ENCODE results near the gene LRPAP1.
"Not testable (repeated sequence)": the region's sequence is repeated elsewhere in the genome, so short reads cannot be mapped to it uniquely, and the experiment has no call there.

Gene LRPAP1

DNA sequence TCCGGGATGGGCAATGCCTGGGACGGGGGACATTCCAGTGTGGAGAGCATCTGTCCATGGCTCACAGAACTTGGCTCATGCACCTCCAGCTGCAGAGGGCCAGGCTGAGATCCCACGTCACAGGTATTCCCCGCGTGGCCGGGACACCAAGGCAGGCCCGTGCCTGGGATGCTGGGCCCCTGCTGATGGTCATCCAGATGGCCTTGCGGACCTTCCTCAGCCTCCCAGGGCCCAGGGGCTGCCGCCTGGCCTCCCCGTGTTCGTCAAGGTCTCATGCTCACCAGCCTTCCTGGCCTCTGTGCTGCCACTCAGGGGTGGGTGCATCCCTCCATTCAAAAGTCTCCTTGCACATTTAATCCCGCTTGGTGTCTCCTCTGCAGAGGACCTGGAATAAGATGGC is 40.9 kb upstream of the LRPAP1 start:
- DNase-seq (ENCODE audit: extremely low read depth, insufficient read length), result no peak
- Histone ChIP-seq H3K36me3 (ENCODE audit: control insufficient read depth, insufficient read depth, low read length) (no peaks in the 10 kb centered on the region), H3K4me3 (replicated peaks; ENCODE audit: low read depth, low read length) (no peak overlapping the region), H3K27me3 (replicated peaks; ENCODE audit: control insufficient read depth, insufficient read depth, low read length) (no peaks in the 10 kb centered on the region)
- TF ChIP-seq, protein P1, sequence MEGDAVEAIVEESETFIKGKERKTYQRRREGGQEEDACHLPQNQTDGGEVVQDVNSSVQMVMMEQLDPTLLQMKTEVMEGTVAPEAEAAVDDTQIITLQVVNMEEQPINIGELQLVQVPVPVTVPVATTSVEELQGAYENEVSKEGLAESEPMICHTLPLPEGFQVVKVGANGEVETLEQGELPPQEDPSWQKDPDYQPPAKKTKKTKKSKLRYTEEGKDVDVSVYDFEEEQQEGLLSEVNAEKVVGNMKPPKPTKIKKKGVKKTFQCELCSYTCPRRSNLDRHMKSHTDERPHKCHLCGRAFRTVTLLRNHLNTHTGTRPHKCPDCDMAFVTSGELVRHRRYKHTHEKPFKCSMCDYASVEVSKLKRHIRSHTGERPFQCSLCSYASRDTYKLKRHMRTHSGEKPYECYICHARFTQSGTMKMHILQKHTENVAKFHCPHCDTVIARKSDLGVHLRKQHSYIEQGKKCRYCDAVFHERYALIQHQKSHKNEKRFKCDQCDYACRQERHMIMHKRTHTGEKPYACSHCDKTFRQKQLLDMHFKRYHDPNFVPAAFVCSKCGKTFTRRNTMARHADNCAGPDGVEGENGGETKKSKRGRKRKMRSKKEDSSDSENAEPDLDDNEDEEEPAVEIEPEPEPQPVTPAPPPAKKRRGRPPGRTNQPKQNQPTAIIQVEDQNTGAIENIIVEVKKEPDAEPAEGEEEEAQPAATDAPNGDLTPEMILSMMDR (IDR thresholded peaks at IDR 0.05; ENCODE audit: insufficient read depth, low read length, poor library complexity, severe bottlenecking), result no peak

DNA sequence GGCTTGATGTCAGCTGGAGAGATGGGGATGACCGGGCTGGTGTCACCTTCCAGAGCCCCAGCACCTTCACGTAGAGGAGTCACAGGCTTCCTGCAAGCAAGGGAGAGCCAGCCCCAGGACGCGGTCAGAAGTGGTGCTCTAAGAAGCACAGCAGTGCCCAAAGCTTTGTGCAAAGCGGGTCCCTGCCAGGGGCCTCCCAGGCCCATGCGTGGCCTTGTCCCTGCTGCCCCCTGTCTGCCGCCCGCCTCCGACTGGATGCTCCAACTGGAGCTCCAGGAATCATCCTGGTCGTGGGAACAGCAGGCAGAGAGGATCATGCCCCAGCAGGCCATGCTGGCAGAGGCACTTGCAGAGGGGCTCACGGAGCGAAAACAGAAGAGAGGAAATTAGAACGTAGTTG is 40.1 kb upstream of the LRPAP1 start:
- no peak for DNase-seq (ENCODE audit: extremely low read depth, insufficient read length)
- Histone ChIP-seq H3K27me3 (replicated peaks; ENCODE audit: control insufficient read depth, insufficient read depth, low read length) (no peaks in the 10 kb centered on the region), H3K36me3 (ENCODE audit: control insufficient read depth, insufficient read depth, low read length) (no peaks in the 10 kb centered on the region), H3K4me3 (replicated peaks; ENCODE audit: low read depth, low read length) (no peak overlapping the region)
- TF ChIP-seq, protein P1 (IDR thresholded peaks at IDR 0.05; ENCODE audit: insufficient read depth, low read length, poor library complexity, severe bottlenecking), result no peak

DNA sequence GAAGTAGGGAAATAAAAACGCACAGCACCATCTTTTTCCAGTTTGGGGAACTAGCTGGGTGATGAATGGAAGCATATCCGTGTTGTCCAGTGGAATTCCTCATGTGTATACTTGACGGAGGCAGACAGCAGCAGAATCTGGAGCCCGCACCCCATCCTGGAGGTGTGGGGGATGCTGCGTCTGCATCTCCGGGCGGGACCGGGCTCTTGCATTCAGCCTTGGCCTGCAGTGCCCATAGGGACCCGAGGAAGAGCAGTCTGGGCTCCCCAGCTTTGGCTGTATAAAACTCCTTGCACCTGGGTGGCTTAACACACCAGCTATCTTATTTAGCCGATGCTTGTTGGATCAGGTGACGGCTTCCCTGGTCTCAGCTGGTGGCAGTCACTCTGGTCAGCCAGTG is 39.7 kb upstream of the LRPAP1 start:
- H3K27me3 ChIP-seq (replicated peaks; ENCODE audit: control insufficient read depth, insufficient read depth, low read length), result no peaks in the 10 kb centered on the region
- TF ChIP-seq, protein P1 (IDR thresholded peaks at IDR 0.05; ENCODE audit: insufficient read depth, low read length, poor library complexity, severe bottlenecking), result no peak
- H3K4me3 ChIP-seq (replicated peaks; ENCODE audit: low read depth, low read length), result no peak overlapping the region
- no peaks in the 10 kb centered on the region for H3K36me3 ChIP-seq (ENCODE audit: control insufficient read depth, insufficient read depth, low read length)
- no peak for DNase-seq (ENCODE audit: extremely low read depth, insufficient read length)

DNA sequence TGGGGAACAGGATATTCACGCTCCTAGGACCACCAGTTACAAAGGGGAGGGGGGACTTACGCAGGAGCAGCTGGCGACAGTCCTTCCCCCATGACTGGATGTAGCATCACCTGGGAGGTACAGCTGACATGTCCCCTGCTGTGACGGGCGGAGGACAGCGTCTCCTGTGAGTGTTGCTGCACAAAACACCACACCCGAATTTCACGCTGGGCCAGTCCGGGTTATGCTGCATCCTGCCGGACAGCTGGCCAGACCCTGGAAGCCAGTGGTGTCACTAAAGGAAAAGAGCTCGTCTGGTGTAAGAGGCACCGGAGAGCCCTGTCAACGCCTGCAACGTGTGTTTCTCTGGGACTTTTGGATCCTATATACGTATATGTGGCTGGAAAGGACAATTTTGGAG is 38.7 kb upstream of the LRPAP1 start:
- H3K4me3 ChIP-seq (replicated peaks; ENCODE audit: low read depth, low read length); H3K27me3 ChIP-seq (replicated peaks; ENCODE audit: control insufficient read depth, insufficient read depth, low read length); H3K36me3 ChIP-seq (ENCODE audit: control insufficient read depth, insufficient read depth, low read length); DNase-seq (ENCODE audit: extremely low read depth, insufficient read length): not testable (repeated sequence)

DNA sequence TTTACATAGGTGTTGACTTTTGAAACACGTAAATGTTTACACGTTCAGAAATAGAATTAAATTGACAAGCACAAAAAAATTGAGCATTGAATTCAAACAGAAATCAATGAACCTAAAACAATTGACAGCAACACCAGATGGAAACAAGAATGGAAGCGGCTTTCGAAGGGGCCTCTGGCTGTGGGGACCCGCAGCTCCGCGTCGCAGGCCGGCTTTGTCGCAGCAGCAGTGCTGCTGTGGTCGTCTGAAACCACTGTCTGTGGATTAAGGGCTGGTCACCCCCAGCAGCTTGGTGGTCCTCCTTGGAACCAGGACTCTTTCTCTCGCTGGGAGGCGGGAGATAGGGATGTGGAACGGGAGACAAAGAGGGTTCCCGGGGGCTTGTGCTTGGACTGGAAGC is 37.4 kb upstream of the LRPAP1 start:
- not testable (repeated sequence) for H3K4me3 ChIP-seq (replicated peaks; ENCODE audit: low read depth, low read length); DNase-seq (ENCODE audit: extremely low read depth, insufficient read length); H3K27me3 ChIP-seq (replicated peaks; ENCODE audit: control insufficient read depth, insufficient read depth, low read length)

DNA sequence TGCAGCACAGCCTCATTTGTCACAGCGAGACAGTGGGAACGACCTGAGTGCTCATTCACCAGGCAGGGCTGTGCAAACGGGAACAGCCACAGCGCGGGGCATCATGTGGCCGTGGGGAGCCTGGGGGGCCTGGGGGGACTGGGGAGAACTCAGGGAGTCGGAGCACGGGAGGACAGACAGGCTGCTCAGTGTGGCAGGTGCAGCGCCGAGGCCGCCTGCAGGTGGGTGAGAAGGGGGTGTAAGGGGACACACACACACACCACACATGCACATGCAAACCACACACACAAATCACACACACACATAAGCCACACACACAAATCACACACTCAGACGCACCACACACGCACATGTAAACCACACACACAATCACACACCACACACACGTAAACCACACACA is 34.5 kb upstream of the LRPAP1 start:
- DNase-seq (ENCODE audit: extremely low read depth, insufficient read length); H3K27me3 ChIP-seq (replicated peaks; ENCODE audit: control insufficient read depth, insufficient read depth, low read length); H3K36me3 ChIP-seq (ENCODE audit: control insufficient read depth, insufficient read depth, low read length); H3K4me3 ChIP-seq (replicated peaks; ENCODE audit: low read depth, low read length): not testable (repeated sequence)

More for the DNA sequence above, 37.4 kb upstream of the LRPAP1 start:
- H3K36me3 ChIP-seq (ENCODE audit: control insufficient read depth, insufficient read depth, low read length), result not testable (repeated sequence)

DNA sequence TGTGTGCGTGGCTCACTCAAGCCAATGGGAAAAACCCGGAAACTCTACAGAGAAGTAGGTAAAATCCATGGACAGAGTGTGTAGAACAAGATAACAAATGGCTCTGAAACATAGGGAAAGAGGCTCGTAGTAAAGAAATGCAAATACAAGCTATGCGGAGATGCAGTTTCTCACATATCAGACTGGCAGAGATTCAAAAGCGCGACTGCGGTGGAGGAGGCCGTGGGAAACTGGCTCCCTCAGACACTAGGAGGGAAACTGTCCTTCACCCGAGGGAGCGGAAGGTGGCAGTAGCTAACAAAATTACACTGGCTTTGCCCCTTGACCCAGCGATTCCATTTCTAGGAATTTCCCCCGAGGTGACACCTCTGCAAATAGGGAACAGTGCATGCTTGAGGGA is 34.1 kb upstream of the LRPAP1 start:
- H3K4me3 ChIP-seq (replicated peaks; ENCODE audit: low read depth, low read length); H3K27me3 ChIP-seq (replicated peaks; ENCODE audit: control insufficient read depth, insufficient read depth, low read length); DNase-seq (ENCODE audit: extremely low read depth, insufficient read length); H3K36me3 ChIP-seq (ENCODE audit: control insufficient read depth, insufficient read depth, low read length): not testable (repeated sequence)

DNA sequence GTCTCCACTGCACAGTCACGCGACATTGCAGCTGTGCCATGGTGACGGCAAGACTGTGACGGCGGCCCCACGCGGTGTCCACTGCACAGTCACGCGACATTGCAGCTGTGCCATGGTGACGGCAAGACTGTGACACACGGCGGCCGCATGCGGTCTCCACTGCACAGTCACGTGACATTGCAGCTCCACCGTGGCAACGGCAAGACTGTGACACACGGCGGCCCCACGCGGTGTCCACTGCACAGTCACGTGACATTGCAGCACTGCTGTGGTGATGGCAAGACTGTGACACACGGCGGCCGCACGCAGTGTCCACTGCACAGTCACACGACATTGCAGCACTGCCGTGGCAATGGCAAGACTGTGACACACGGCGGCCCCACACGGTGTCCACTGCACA is 32.7 kb upstream of the LRPAP1 start:
- H3K36me3 ChIP-seq (ENCODE audit: control insufficient read depth, insufficient read depth, low read length); H3K27me3 ChIP-seq (replicated peaks; ENCODE audit: control insufficient read depth, insufficient read depth, low read length); DNase-seq (ENCODE audit: extremely low read depth, insufficient read length); H3K4me3 ChIP-seq (replicated peaks; ENCODE audit: low read depth, low read length): not testable (repeated sequence)

Data from GM06990 (cell line).